GM21360 (cell line): ENCODE results near the gene HIRA.

ENCODE experiments used
- ATAC-seq: cut with Tn5 transposase; IDR thresholded peaks from one replicate; pipeline ENCODE4 v1.9.1; 2021; ENCODE audit warnings: mild to moderate bottlenecking, moderate library complexity; ENCODE audit not compliant: unreplicated experiment

HIRA gene

DNA sequence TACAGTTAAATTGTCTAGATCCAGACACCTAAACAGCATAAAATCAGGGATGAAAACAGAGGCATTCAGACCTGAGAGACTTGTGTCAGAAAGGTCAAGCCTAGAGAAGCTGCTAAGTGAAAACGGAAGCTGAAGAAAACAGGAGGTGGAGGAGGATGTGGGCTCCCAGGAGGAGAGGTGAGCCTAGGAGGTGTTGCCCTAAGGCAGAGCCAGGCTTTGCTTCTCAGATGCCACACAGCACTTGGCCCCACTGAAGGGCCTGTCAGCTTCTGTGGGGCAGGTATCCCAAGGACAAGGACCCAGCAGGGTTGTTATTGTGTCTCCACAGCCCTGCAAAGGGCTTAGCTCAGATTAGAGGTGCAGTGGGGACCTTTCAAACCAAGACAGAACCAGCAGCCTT, 33.0 kb upstream of the HIRA start:
- no peak for ATAC-seq

DNA sequence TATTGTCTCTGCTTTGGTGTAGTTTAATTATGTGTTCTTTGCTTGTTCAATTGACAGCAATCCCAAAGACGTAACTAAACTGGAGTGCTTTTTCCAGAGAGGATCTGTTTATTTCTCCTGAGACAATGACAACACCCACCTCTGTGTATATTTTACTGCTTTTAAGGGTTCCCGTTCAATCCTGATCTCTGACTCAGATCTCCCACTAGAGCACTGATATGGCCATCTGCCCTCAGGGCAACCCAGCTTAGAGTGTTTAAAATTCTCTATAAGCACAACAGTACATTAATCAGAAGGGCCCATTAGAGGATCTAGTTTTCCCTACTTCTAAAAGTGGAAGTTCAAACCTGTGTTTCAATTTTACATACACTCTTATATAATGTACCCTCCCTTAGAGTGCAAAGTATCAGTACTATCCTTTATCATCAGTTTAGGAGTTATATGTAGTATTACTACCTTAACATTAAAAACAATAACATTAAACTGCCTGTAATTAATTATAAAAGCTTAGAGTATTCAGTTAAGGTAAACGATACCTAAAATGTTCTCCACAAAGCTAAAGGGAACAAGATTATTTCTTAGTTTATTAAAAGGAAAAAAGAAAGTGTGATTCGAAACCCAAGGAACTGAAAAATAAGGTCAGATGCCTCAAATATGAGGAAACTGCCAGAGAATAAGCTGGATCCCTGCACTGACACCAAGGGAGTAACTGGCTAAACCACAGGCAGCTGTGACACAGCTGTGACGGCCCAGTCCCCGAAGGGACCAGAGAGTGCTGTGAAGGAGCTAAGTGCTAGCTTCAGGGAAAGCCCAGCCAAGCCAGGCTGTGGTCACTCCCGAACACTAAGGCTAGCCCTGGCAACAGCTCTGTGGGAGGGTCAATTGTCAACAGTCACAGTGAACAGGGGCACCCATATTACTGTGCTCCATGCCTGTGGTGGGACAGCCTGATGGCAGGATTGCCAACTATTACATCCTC, 32.2 kb upstream of the HIRA start:
- no peak for ATAC-seq

DNA sequence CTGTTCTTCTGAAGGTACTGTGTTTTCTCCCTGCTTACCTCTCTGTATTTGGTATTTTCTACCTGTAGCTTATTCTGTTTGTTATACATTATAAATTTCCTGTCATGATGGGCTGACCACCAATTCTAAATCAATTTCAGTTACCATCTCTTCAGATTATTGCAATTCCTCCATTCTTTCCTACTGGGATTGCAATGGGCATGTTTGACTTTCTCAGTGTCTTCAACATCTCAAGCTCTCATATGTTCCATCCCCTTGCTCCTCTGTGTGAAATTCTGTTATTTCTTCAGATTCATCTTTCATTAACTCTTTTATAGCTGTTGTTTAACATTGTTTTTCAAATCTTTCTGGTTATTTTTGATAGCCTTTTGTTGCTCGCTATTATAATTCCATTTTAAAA, 31.5 kb upstream of the HIRA start:
- ATAC-seq, result no peak

DNA sequence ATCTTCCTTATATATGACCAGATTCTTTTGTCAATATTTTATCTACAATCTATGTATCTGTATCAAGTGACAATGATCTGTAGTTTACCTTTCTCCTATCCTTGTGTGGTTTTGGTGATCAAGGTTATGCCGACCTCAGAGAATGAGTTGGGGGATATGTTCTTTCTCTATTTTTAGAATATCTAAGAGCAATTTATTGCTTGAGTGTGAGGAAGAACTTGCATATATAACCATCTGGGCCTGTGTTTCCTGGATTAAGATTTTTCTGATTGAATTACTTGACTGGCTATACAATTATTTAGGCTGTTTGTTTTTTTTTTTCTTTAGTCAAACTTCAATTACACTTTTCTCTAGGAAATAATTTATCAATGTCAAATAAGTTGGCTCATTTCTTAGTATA, 30.0 kb upstream of the HIRA start:
- no peak for ATAC-seq

DNA sequence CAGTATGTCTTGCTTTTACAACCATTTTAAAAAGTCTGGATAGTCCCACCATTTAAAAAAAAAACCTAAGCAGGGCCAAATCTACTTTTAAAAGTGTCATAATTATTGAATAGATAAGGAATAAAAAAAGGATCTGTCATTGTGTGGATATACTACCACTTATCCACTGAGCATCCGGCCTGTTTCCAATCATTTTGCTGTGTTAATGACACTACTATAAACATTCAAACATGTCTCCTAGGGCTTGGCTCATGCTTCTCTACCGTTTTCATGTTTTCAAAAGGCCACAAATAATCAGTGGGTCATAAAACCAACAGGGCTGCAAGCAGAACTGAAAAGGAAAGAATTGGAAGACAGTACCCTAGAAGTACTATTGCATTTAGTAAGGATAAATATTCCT, 28.5 kb upstream of the HIRA start:
- ATAC-seq, result no peak

DNA sequence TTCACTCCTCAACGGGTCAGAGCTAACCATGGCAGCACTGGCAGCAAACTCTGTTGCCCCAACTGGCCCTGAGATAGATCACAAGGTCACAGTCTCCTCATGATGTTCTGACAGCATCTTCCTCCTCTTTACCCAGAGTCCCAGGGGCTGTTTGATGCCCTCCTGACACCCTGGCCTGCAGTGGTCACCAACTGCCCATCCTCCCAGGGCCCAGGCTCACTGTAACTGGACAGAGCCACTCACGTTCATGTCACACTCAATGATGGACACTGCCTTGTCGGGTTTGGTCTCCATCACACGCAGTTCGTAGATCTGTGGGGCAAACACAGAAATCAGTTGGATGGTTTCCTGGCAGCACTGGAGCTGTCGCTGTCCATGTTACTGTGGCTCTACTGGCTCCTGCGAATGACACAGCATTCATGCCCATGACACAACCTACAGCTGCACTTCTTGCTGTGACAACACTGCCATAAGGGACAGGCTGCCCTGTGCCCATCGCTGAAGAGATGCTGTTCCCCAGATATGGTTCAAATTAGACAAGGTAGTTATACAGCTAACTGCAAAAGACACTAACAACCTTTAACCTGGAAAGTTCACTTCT, 26.4 kb upstream of the HIRA start:
- no peak for ATAC-seq

DNA sequence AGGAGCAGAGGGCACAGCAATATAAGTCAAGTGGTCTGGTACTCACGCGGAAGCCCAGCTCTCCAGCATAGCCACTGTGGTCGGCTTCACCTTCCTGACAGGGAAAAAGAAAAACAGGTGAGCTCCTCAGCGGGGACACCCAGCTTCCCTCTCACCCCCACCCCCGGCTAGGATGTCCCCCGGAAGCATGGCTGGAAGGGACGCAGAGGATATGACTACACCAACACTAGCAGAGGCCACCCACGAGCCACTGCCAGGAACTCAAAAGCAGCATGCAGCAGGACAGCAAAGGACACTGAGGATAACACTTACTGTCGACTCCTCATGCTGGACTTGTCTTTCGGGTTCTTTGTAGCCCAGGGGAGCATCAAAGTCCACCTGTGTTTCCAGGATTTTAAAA, 25.0 kb upstream of the HIRA start:
- ATAC-seq, result no peak

DNA sequence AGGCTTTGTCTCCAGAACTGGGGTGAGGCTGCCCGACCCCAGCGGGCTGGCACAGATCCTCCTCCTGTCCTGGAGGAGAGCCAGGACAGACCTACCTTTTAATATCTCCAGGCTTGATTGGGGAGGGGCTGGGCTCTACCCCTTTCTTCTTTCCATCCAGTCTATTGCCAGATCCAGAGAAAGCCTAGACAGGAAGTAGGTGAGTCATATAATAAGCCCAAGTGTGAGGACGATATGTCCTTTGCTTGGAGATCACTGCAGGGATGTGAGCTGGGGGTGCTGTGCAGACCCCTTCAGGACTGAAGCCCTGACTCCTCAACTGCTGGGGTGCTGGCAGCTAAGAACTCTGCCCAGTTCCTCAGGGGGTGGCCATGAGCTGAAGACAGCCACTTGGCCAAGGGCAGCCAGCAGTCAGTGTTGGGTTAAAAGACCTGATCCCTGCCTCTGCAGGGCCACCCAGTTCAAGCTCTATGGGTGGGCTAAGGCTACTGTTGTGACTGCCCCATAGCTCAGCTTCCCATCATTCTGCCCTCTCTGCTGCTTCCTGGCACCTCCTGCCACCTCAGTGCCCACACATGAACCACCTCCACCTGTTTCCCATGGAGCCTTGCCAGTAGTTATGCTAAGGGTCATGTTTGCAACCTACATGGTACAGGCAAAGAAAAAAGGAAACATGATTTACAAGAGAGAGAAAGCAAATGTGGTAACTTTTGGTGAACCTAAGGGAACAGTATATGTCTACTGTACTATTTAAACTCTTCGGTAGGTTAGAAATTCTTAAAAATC, 24.2 kb upstream of the HIRA start:
- ATAC-seq, result no peak

DNA sequence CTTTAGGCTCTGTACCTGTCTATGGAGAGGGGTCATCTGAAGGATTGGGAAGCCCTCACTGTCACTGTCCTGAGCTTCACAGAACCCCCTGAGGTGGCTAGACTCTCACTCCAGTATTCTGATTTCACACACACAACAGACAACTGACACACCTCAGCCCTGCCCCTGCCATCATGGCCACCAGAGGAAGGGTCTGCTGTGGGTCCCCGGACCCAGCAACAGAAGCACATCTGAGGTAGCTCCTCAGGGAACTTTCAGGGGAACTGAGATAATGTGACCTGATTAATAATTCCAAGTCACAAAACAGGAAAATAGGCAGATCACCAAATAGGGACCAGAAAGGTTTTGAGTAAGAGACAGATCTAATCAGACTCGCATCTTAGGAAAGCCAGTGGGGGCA, 23.5 kb upstream of the HIRA start:
- ATAC-seq, result no peak

DNA sequence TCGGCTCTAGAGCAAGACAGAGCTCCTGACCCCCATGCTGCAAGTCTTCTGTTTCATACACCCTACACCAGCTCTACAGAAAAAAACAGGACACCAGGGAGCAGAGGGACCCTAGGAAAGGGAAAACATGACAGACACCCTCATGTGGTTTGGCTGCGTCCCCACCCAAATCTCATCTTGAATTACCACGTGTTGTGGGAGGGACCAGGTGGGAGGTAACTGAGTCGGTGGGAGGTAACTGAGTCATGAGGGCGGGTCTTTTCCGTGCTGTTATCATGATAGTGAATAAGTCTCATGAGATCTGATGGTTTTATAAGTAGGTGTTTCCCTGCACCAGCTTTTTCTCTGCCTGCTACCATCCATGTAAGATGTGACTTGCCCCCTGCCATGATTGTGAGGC, 22.6 kb upstream of the HIRA start:
- no peak for ATAC-seq

DNA sequence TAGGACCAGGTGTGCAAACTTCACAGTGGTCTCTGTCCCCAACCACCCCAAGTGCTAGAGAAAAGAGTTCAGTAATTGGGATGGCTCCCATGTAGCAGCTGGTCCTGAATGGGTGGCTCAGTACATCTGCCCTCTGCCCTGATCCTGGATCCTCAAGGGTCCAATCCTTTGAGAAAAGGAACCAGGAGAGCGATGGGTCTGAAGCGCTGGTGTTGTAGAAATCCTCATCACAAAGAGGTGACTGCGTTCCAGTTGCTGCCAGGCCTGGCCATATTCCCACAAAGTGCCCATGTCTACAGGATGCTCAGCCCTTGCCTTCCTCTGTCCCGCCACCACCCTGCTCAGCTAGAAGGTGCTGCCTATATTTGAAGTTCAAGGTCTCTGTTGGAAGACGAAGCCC, 22.2 kb upstream of the HIRA start:
- no peak for ATAC-seq

DNA sequence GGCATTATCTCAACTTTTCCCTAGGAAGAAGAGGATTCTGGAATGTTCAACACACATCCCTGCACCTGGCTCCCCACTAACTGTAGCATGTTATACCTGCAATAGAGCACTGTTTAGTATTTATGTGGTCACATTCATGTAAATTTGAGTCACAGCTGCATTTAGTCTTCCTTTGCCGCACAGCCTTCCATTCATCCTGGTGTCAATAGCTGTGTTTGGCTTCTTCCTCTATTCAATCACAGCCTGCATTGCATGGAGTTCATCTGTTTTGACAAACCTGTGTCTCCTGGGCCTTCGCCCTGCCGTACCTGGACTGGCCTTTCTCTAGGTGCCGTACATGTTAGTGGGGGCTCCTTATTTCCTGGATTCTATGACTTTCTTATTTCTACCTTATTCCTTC, 20.0 kb upstream of the HIRA start:
- ATAC-seq, result no peak

DNA sequence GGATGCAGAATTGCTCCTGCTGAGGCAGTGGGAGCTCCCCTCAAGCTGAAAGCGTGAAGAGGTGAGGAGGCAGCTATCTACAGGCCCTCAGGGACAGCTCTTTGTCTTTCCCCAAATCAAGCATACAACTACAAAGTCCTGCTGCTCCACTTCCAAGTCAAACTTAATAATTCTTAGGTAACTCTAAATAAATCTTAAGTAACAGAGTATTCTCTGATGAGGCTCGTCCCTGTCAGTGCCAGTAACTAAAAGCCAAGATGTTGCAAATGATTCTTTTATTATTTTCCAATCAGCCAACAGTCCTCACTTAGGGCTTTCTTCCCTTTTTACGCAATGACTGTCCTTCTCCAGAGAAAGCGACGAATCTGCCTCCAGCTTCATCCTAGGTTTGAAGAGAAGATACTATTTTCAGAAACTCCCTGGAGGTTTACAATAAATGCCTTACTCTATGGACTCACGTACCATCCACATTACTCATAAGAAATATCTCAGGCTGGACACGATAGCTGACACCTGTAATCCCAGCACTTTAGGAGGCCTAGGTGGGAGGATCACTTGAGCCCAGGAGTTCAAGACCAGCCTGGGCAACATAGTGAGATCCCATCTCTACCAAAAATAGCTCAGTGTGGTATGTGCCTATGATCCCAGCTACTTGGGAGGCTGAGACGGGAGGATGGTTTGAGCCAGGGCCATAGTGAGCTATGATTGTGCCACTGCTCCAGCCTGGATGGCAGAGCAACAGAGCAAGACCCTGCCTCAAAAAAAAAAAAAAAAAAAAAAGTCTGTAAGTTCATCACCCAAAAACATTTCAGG, 19.0 kb upstream of the HIRA start:
- ATAC-seq, result no peak

DNA sequence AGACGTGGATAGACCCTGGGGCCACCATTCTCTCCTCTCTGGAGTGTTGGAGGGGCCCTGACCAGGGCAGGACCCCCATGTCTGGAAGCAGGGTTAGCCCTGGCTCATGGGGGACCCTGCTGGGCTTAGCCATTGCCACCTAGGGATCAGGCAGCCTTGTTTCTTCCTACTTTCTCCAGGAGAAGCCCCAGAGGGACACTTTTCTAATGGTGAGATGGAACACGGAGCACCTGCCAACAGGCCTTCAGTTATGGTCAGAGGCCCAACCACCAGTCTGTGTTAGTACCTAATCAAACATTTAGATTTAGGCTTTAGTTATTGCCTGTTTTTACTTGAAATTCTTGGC, 17.9 kb upstream of the HIRA start:
- no peak for ATAC-seq

DNA sequence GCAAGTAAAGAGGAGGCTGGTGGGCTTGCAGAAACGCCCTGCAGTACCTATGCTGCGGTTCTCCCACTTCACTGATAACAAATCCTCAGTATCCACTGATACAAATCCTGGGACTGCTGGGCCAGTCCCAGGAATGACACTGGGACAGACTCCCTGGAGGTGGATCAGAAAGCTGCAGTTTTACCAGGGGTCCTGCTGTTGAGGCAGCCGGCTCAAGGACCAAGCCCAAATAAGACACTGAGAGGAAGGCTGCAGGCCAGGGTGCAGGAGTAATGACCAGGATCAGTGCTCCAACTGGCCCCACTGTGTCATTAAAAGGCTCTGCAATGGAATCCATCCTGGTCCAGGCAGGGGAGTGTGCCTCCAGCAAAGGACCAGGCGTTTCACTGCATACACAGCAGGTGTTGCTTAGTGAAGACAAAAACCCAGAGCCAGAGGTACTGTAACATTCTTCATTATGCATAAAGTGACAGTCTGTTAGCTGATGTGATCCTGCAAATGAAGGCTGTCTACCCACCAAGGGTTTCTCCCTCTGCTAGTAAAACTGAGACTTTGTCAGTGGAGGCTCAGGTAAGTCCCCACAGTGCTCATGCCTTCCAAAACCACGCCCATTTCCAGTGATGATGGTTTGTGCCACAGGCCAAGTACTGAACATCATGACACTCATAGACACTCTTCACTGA, 17.3 kb upstream of the HIRA start:
- no peak for ATAC-seq

DNA sequence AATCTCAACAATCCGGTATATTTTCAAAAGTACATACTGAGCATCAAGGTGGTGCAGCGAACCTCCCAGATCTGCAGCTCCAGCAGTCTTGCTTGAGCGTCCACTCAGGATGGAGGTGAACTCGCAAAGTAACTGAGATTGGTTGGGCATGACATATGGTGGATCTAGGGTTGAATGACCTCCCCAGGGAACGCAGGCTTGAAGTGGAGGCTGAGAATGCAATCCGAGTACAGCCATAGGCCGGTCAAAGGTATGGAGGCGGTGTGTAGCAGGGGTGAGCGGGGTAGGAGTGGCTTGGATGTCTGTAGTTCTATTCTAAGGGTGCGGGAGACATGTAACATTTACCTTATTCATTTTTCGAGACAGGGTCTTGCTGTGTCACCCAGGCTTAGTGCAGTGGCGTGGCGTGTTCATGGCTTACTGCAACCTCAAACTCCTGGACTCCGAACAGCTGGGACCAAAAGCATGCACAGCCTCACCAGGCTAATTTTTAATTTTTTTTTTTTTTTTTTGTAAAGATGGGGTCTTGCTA, 16.6 kb upstream of the HIRA start:
- peak; percentile 39 for ATAC-seq

DNA sequence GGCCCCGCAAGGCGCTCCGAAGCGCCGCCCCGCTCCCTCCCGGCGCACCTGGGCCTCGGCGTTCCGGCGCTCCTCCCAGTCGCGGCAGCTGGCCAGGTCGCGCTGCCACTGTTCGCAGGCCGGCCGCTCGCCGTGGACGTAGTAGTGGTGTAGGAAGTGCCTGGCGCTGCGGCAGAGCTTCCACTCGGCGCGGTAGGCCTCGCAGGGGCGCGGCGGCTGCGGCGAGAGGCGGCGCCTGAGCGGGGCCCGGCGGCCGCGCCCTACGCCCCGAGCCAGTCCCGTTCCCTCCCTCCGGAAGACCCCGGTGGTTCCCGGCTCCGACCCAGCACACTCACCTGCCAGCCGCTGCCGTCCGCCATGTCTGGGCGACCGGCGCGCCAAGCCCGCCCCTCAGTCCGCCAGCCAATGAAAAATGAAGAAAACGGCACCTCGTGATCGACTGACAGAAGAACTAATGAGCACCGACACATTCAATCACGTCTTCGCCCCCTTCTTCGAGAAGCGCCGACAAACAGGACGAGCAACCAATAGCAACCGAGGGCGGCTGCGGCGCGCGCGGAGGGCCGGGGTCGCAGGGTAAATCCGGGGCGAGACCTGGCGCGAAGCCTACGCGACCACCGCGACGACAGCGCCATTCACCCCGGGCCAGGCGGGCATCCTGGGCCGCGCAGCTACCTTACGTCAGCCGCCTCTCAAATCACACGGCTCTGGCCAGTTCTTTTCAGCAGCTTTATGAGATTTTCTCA, 16.0 kb upstream of the HIRA start, which contains the start of gene C22orf39:
Gene C22orf39 (minus strand): TSS at position 382 of the 746 bp plus-strand sequence. CDS start 23 bp downstream, at position 359.
- peak; percentile 73 for ATAC-seq

DNA sequence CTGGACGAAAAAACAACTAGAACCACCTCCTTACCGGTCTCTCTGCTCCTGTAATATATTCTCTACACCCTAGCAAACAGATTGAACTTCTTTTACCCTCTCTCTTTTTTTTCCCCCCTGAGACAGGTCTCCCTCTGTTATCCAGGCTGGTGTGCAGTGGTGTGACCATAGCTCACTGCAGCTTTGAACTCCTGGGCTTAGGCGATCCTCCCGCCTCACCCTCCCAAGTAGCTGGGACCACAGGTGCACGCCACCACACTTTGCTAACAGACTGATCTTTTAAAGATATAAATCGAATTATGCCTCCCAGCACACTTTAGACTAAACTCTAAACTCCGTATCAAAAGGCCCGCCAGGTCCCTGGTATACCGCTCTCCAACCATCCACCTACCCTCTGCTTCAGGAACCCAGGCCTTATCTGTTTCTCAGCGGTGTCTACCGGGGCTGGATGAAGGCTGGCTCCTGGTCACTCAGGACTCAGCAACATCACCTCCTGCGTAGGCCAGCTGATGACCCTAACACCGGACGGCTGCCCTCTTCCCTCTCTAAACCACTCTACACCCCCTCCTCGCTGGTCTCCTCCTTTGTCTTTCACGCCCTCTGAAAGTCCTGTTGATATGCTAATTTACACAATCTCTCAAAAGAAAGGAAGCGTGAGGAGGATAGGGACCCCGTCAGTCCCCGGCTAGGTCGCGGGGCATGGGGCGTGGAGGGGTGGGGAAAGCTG, 15.2 kb upstream of the HIRA start:
- no peak for ATAC-seq
